ENCODE data around the gene DUSP12.

GRCh38 chr1:161738627-161739287 lies 10.8 kb upstream of the DUSP12 start:
- no peak for TF ChIP-seq GATA3 (IDR thresholded peaks at IDR 0.05; ENCODE audit: low read depth, low read length)
- no peak for TF ChIP-seq GATA2 (IDR thresholded peaks at IDR 0.05; ENCODE audit: low read depth, low read length)

Measured in SH-SY5Y (cell line).